HK-2 (cell line): ENCODE data around the gene SUPT3H.

Experiments used
- DNase-seq: peaks from one replicate; pipeline ENCODE4 v3.0.0-alpha.2; 2018; ENCODE audit not compliant: unreplicated experiment

SUPT3H gene

DNA sequence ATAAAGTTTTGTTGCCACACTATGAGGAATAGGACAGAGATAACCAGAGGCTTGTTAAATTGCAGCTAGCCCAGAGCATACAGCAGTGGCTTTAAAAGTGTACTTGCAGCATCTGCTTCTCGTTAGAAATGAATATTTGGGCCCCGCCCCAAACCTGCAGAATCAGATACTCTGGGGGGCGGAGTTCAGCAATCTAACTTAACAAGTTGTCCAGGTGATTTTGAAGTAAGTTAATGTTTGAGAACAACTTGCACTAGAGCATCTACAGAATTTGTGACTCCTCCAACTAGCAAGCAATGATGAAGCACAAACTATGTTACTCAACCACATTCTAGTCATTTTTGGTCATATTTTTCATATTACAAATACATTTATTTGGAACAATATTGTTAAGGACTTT, 10.6 kb upstream of the SUPT3H start:
- no peak for DNase-seq

GRCh38 chr6:45387236-45387635, 9.5 kb upstream of the SUPT3H start:
- DNase-seq, result no peak

DNA sequence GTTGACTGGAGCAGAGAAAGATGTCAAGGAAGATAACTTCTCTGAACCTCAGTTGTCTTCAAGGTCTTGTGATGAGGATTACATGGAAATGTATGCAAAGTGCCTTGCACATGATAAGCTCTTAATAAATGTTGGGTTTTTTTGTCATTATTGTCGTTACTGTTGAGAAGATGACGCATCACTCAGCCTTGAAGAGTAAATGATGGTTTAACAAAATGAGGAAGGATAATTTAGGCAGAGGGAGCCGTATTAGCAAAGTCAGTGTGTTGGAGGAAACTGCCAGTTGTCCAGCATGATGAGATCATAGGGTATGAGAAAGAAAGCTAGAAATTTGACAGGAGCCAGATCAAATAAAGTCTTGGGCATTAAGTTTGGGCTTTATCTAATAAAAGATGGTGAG, 8.8 kb upstream of the SUPT3H start:
- no peak for DNase-seq

DNA sequence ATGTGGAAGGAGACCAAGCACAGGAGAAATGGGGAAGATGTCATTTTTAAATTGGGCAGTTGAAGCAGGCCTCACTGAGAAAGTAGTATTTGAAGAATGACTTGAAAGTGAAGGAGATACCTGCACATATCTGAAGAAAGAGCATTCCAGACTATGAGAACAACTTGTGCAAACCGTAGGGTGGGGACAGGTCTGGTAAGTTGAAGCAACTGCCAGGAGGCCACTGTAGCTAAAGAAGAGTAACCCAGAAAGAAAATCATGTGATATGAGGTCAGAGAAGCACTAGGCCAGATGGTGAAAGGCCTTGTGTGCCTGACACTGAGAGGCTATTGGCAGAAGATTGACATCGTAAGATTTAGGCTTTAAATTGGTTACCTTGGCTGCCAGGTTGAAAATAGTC, 4.7 kb upstream of the SUPT3H start:
- no peak for DNase-seq

DNA sequence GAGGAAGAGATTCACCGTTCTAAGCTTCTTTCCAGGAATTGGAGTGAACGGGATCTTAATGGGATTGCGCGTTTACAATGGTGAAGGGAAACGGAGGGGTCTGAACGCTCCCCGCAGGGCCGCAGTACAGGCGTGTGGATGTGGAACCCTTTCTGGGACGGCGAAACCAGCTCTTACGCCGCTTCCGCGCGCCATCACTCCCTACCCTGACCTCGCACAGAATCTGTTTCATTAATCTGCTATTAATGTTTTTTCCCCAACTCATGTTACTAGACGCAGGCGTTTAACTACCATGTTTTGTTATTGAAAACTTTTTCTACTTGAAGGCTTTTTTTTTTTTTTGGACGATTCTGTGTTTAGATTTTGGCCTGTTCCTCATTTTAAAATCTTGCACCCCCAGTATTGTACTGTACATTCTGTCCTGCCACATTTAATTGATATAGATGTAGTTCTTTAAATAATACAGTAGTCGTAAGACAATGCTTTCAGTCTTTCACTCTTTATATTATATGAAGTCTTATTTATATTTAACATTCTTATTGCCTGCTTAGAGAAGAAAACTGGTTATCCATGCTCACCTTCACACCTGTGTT, 696 bp upstream of the SUPT3H start:
- no peak for DNase-seq

GRCh38 chr6:45377043-45377553, 636 bp downstream of the SUPT3H start:
- DNase-seq, result no peak

- no peak for DNase-seq
Measured at GRCh38 chr6:45376310-45377042, 1.3 kb downstream of the SUPT3H start.

DNA sequence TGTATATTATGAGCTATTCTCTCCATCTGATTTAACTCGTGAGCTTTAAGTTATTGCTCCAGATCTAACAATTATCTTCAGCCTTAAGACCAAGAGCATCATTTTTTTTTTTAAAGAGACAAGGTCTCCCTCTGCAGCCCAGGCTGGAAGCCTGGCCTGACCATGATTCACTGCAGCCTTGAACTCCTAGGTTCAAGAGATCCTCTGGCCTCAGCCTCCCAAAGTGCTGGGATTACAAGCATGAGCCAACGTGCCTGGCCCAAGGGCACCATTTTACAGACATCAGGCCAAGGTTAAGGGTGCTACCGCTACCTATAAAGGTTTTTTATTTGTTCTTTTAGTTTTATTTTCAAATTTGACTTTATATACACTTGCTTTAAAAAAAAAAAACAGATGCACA, 2.3 kb downstream of the SUPT3H start:
- DNase-seq, result no peak

GRCh38 chr6:45371924-45372573, 5.7 kb downstream of the SUPT3H start:
- no peak for DNase-seq

GRCh38 chr6:45369870-45370269, 7.9 kb downstream of the SUPT3H start:
- DNase-seq, result no peak

GRCh38 chr6:45367999-45368398, 9.7 kb downstream of the SUPT3H start:
- no peak for DNase-seq

DNA sequence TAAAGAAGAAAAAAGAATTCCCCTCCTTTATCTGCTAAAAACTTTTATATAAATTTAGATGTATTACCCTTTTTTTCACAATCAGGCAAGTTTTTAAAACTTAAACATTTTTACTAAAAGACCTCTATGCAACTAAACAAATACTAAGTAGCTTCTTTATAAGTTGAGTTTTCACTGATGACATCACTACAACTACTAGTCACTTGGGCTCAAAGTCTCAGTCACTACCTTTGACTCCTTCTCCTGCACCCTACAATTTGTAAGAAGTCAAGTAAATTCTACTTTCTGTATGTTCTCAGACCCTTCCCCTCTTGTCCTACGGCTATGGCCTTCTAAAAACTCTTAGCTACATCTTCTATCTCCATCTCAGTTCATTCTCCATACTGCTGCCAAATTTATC, 11.2 kb downstream of the SUPT3H start:
- DNase-seq, result no peak

DNA sequence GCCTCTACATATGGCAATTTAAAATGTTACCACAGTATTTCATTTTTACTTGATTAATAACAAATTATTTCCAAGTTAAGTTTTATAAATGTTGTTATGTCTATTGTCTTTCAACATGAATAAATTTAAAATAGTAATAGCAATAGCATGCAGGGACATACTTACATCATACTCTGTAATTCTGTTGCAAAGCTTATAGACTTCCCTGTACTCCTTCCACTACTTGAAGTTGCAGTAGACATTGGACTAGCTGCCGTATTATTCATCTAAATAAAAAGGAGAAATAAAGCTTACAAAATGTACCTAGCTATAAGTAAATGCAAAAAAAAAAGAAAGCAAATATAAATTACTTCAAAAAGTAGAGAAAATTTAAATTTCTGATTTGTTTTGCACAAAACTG, 12.7 kb downstream of the SUPT3H start:
- DNase-seq, result no peak

GRCh38 chr6:45364466-45364865, 13.3 kb downstream of the SUPT3H start:
- DNase-seq, result no peak

DNA sequence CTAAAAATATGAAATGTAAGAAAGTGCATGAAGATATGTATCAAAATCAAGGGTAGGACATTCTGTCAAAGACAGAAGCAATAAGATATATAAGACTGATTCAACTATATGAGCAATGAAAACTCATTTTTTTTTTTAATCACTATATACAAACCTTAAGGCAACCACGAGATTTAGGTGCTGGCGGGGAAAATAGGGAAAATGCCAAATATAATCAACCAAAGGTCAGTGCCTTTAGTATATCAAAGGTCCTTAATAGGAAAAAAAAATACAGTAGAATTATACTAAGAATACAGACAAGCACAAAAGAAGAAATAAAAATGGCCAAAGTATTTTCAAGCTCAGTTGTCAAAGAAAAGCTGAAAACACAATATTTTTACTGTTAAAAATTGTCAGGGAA, 24.1 kb downstream of the SUPT3H start:
- DNase-seq, result no peak

DNA sequence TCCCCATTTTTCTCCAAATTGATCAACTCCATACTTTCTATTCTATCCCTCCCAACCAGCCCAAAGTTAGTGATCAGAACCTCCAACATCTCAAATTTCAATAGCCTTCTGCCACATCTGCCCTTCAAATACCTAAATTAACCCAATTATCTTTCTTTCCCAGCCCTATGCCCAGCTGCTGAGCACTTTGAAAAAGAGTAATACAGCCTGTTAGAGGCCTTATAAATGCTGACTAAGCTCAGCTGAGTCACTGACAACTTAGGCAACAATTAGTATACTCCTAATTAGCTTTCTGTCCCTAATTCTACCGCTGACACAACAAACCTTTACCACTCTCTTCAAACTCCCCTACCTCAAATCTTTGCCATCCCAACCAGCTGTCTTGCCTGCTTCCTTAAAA, 26.1 kb downstream of the SUPT3H start:
- no peak for DNase-seq

- DNase-seq, result no peak
Measured at GRCh38 chr6:45351076-45351475, 26.7 kb downstream of the SUPT3H start.

GRCh38 chr6:45350186-45350710, 27.5 kb downstream of the SUPT3H start:
- DNase-seq, result no peak

DNA sequence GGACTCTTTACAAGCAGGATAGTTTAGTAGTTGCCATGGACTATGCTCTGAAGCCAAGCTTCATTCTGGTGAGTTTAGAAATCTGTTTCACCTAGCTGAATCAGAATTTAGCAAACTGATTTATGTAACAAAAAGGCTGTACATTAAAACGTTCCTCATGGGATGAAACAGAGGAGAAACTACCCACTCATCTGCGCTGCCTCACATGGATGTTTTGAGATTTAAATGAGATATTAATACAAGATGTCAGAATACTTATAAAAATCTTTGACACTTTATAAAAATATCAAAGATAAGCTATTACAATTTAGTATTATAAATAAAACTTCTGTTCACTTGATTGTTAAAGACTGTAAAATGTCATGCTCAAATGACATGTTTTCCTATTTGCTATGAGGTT, 32.8 kb downstream of the SUPT3H start:
- DNase-seq, result no peak

DNA sequence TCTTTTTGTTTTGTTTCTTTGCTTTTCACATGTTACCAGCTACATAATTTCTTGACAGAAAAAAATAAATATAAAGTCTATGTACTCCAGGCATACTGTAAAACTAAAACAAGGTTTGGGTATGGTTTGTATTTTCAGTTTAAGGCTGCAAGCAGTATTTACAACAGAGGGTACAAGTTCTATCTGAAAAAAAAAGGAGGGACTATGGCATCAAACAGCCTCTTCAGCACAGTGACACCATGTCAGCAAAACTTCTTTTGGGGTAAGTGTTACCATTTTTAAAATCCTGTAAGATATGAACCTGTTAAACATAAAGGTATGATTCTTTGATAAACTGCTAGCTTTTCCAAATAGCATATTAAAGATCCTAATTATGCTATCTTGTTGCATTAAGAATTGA, 49.2 kb downstream of the SUPT3H start:
- DNase-seq, result no peak

- peak; percentile 15 for DNase-seq
Measured at GRCh38 chr6:45327956-45328522, 49.7 kb downstream of the SUPT3H start, which contains the start of gene RUNX2. Gene RUNX2, plus strand, starts transcription at chr6:45328330. Its CDS starts 397 bp downstream, at chr6:45328727.

- no peak for DNase-seq
Measured at GRCh38 chr6:45326698-45327417, 50.9 kb downstream of the SUPT3H start.
